Activated CD4-positive, alpha-beta memory T cell treated with anti-CD3 and anti-CD28 coated beads, Interleukin-2, amount 10 ng/mL, durations not matched to agents 7 days and 5 days (primary cell): ENCODE results near the gene ARHGAP32. TPM values are rescaled to one million over a fixed set of nuclear protein-coding genes. Genes with fewer than 3 reads are reported as not detected.

Experiments used
- CTCF ChIA-PET: fragments of 350-600 bp; sonication (Branson Sonifier 250); formaldehyde crosslinking; loops from one replicate; lab custom pipeline; 2021; ENCODE audit warnings: antibody characterized with exemption, inconsistent platforms; lab: Charles Lee
- POLR2A ChIA-PET: fragments of 350-600 bp; sonication (Branson Sonifier 250); formaldehyde crosslinking; loops from one replicate; lab custom pipeline; 2021; ENCODE audit warnings: antibody characterized with exemption; lab: Charles Lee
- DNase-seq: peaks from one replicate; pipeline ENCODE4 v3.0.0-alpha.2; 2020
- H3K27ac Mint-ChIP-seq: one replicate; pipeline ENCODE4 v1.8.0; 2021; ENCODE audit warnings: mild to moderate bottlenecking, mixed read lengths
- H3K27me3 Mint-ChIP-seq: one replicate; pipeline ENCODE4 v1.8.0; 2021; ENCODE audit warnings: mixed read lengths
- H3K36me3 Mint-ChIP-seq: one replicate; pipeline ENCODE4 v1.8.0; 2021; ENCODE audit warnings: low read depth, mixed read lengths
- H3K4me1 Mint-ChIP-seq: one replicate; pipeline ENCODE4 v1.8.0; 2021; ENCODE audit warnings: mixed read lengths
- H3K4me3 Mint-ChIP-seq: one replicate; pipeline ENCODE4 v1.8.0; 2021; ENCODE audit warnings: mild to moderate bottlenecking, mixed read lengths
- H3K9me3 Mint-ChIP-seq: one replicate; pipeline ENCODE4 v1.8.0; 2021; ENCODE audit warnings: mixed read lengths
- total RNA-seq, 2 experiments: library from RNA; stranded (reverse); gene quantifications; one replicate each; pipeline ENCODE4 v1.2.3, GENCODE V29; 2021

Gene ARHGAP32
- total RNA-seq, 2 experiments from 2014 or later: 1.3 to 1.7 TPM

GRCh38 chr11:128915149-128915521, 277.0 kb downstream of the ARHGAP32 start:
- Mint-ChIP-seq H3K4me3 (no peak overlapping the region), H3K27ac (no peak overlapping the region), H3K36me3 (no peaks in the 10 kb centered on the region), H3K4me1 (peaks cover 3% of the 10 kb centered on the region), H3K27me3 (peaks cover 14% of the 10 kb centered on the region), H3K9me3 (no peaks in the 10 kb centered on the region)
- ChIA-PET POLR2A (no interaction called here), CTCF (no interaction called here)
- no peak for DNase-seq

Other genes starting within 250 kb of the ARHGAP32 start
- gene TP53AIP1, start 249.5 kb downstream of the ARHGAP32 start, total RNA-seq: not detected
- gene BARX2, start 183.5 kb upstream of the ARHGAP32 start, total RNA-seq: not detected